Keratinocyte (primary cell): ENCODE results near the gene FKBP1B. TPM values are rescaled to one million over a fixed set of nuclear protein-coding genes. Genes with fewer than 3 reads are reported as not detected.

ENCODE experiments used
- DNase-seq: peaks from one replicate; pipeline ENCODE4 v3.0.0-alpha.2; 2011; ENCODE audit warnings: low read depth, missing footprints, low spot score
- FAIRE-seq: peaks from 2 replicates; lab custom pipeline; 2011; peaks lifted over from hg19 to GRCh38; lab: Jason Lieb, UNC
- H2AFZ ChIP-seq: 2 replicates; pipeline ENCODE4 v1.6.0; 2012; ENCODE audit warnings: low read length, control low read depth, inconsistent platforms; ENCODE audit not compliant: control insufficient read depth
- H3K27ac ChIP-seq: 2 replicates; pipeline ENCODE4 v1.5.1; 2011; ENCODE audit warnings: low read length; ENCODE audit not compliant: control insufficient read depth, insufficient read depth
- H3K27me3 ChIP-seq: 3 replicates; pipeline ENCODE4 v1.6.0; 2011; ENCODE audit warnings: low read length; ENCODE audit not compliant: control insufficient read depth, insufficient read depth; ENCODE audit errors: extremely low read depth
- H3K36me3 ChIP-seq, 2 experiments: 2 replicates in 1 of 2; 3 replicates in 1 of 2; pipeline ENCODE4 v1.5.1; 2011; ENCODE audit warnings: low read length in 2 of 2, mild to moderate bottlenecking in 1 of 2; ENCODE audit not compliant: control insufficient read depth in 2 of 2, insufficient read depth in 2 of 2; ENCODE audit errors: extremely low read depth in 1 of 2
- H3K4me1 ChIP-seq: 3 replicates; pipeline ENCODE4 v1.5.1; 2011; ENCODE audit warnings: low read length; ENCODE audit not compliant: control insufficient read depth, insufficient read depth; ENCODE audit errors: extremely low read depth
- H3K4me2 ChIP-seq: 3 replicates; pipeline ENCODE4 v1.6.0; 2011; ENCODE audit warnings: low read depth, low read length; ENCODE audit not compliant: control insufficient read depth, insufficient read depth; ENCODE audit errors: extremely low read depth
- H3K4me3 ChIP-seq, 3 experiments: fragments of 200-600 bp in 1 of 3; sonication (generic) in 1 of 3; 2 replicates in 2 of 3; 3 replicates in 1 of 3; pipeline ENCODE4 v1.5.1; 2011 to 2016; ENCODE audit warnings: low read length in 3 of 3, mild to moderate bottlenecking in 3 of 3, control low read depth in 2 of 3, inconsistent platforms in 1 of 3, low read depth in 1 of 3, mixed read lengths in 1 of 3, mixed run types in 1 of 3, moderate library complexity in 1 of 3; ENCODE audit not compliant: control insufficient read depth in 2 of 3, insufficient read depth in 2 of 3; ENCODE audit errors: extremely low read depth in 1 of 3
- H3K79me2 ChIP-seq: 2 replicates; pipeline ENCODE4 v1.6.0; 2012; ENCODE audit warnings: low read length; ENCODE audit not compliant: control insufficient read depth, insufficient read depth
- H3K9ac ChIP-seq: 3 replicates; pipeline ENCODE4 v1.6.0; 2011; ENCODE audit warnings: low read length; ENCODE audit not compliant: control insufficient read depth, insufficient read depth; ENCODE audit errors: extremely low read depth
- H3K9me1 ChIP-seq: 3 replicates; pipeline ENCODE4 v1.6.0; 2011; ENCODE audit warnings: low read length; ENCODE audit not compliant: control insufficient read depth, insufficient read depth; ENCODE audit errors: extremely low read depth
- H3K9me3 ChIP-seq: 2 replicates; pipeline ENCODE4 v1.5.1; 2012; ENCODE audit warnings: low read depth, low read length; ENCODE audit not compliant: control insufficient read depth
- H4K20me1 ChIP-seq: 3 replicates; pipeline ENCODE4 v1.6.0; 2011; ENCODE audit warnings: low read length; ENCODE audit not compliant: control insufficient read depth, insufficient read depth; ENCODE audit errors: extremely low read depth
- EZH2 ChIP-seq: IDR thresholded peaks from one replicate; pipeline ENCODE4 v1.6.1; 2012; ENCODE audit warnings: inconsistent platforms, mild to moderate bottlenecking, low read length, moderate library complexity
- dilution Hi-C: fragments of 300-500 bp; cut with MboI; formaldehyde crosslinking; loops from one replicate; pipeline ENCODE4 v1.7.0; 2020; ENCODE audit warnings: low sequenced_read_pairs; ENCODE audit not compliant: extremely low pct_ligation_motif_present
- polyA plus RNA-seq, 5 experiments: library from polyadenylated mRNA; depleted of rRNA in 3 of 5; stranded (reverse) in 3 of 5; stranded (forward) in 1 of 5; unstranded in 1 of 5; fragments of >200 nt; gene quantifications; 1 replicate in 1 of 5; 2 replicates in 3 of 5; 3 replicates in 1 of 5; pipeline versions ENCODE4 v1.2.1 to v1.2.3, GENCODE V29; 2011 to 2012; ENCODE audit warnings: missing spikeins in 2 of 5, low read depth in 1 of 5, low replicate concordance in 1 of 5
- TF ChIP-seq, protein P1 (sequence below), 3 experiments: IDR thresholded peaks in 1 of 3; conservative IDR thresholded peaks in 1 of 3; optimal IDR thresholded peaks in 1 of 3; 2 replicates in 2 of 3; 3 replicates in 1 of 3; pipeline versions ENCODE3 to v1.5.1; 2011; ENCODE audit warnings: low read length in 3 of 3, mild to moderate bottlenecking in 3 of 3, moderate library complexity in 2 of 3, control low read depth in 1 of 3, inconsistent platforms in 1 of 3; ENCODE audit not compliant: insufficient read depth in 2 of 3; ENCODE audit errors: extremely low read depth in 1 of 3

Gene FKBP1B
- polyA plus RNA-seq, 1 donor (not counting 4 experiments of a cell fraction or from before 2014, with no cell fraction given): 24.5 TPM

DNA sequence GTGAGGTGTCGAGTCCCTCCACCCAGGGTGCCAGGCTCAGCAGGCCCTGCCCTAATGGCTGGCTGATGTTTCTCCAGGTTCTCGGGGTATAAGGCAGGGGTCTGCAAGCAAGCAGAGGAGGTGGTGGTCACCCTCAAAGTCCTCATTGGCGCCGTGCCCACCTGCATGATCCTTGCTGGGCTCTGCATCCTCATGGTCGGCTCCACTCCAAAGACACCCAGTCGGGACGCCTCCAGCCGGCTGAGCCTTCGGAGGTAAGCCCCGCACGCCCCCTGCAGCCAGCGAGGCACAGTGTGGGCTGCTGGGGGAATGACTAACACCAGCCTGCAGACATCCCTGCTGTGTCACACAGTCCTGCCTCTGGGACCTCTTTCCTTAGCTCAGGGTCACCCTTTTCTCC, 25.5 kb upstream of the FKBP1B start:
- dilution Hi-C loops: no loop called here
- Histone ChIP-seq H3K27ac (no peak overlapping the region), H3K9me3 (no peaks in the 10 kb centered on the region)

DNA sequence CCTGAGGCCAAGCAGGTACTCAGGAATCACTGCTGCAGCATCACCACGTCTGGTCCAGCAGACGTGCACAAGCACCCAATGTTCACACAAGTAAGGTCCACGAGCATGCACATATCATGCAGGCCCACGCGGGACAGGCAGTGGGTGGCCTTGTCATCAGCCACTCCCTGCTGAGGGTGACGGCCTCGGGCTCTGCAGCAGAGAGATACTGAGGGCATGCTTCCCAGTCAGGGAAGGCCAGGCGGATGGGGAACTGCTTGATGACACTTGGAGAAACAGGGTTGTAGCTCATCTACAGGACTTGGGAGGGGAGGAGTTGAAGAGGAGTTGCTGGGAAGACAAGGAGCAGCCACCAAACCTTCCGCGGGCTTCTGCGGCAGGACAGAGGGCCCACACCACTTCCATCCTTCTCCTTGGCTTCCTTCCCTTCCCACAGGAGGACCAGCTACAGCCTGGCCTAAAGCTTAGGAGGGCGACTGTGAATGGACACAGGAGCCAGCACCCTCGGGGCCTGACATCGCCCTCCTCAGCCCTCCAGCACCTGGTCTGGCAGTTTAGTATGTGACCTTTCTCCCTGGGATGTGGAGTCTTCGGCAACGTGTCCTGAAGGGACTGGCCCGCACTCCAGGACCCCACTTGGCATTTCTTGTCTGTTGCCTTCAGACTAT, 24.4 kb upstream of the FKBP1B start:
- H3K36me3 ChIP-seq: peaks cover 1 to 11% of the 10 kb centered on the region in 2 experiments
- H3K4me3 ChIP-seq: no peak overlapping the region
- no peak overlapping the region for H3K27ac ChIP-seq
- dilution Hi-C loops: no loop called here
- TF ChIP-seq EZH2: no peak
- TF ChIP-seq, protein P1, sequence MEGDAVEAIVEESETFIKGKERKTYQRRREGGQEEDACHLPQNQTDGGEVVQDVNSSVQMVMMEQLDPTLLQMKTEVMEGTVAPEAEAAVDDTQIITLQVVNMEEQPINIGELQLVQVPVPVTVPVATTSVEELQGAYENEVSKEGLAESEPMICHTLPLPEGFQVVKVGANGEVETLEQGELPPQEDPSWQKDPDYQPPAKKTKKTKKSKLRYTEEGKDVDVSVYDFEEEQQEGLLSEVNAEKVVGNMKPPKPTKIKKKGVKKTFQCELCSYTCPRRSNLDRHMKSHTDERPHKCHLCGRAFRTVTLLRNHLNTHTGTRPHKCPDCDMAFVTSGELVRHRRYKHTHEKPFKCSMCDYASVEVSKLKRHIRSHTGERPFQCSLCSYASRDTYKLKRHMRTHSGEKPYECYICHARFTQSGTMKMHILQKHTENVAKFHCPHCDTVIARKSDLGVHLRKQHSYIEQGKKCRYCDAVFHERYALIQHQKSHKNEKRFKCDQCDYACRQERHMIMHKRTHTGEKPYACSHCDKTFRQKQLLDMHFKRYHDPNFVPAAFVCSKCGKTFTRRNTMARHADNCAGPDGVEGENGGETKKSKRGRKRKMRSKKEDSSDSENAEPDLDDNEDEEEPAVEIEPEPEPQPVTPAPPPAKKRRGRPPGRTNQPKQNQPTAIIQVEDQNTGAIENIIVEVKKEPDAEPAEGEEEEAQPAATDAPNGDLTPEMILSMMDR (optimal IDR thresholded peaks at IDR 0.05 in 1 of 3, IDR thresholded peaks at IDR 0.05 in 1 of 3, conservative IDR thresholded peaks at IDR 0.05 in 1 of 3; ENCODE audit: extremely low read depth in 1 of 3, insufficient read depth in 2 of 3, low read length in 3 of 3): no peak
- H3K4me2 ChIP-seq: no peak overlapping the region
- no peaks in the 10 kb centered on the region for H3K79me2 ChIP-seq
- no peaks in the 10 kb centered on the region for H3K9me3 ChIP-seq
- FAIRE-seq (no peak), DNase-seq (no peak)
- no peaks in the 10 kb centered on the region for H3K9me1 ChIP-seq
- H3K9ac ChIP-seq: no peak overlapping the region
- no peak overlapping the region for H2AFZ ChIP-seq
- no peaks in the 10 kb centered on the region for H3K27me3 ChIP-seq
- peaks cover 3% of the 10 kb centered on the region for H3K4me1 ChIP-seq
- no peaks in the 10 kb centered on the region for H4K20me1 ChIP-seq

More for the DNA sequence above, 25.5 kb upstream of the FKBP1B start:
- Histone ChIP-seq H4K20me1 (no peaks in the 10 kb centered on the region), H3K36me3 (peaks cover 1 to 4% of the 10 kb centered on the region in 2 experiments), H3K4me1 (peaks cover 3% of the 10 kb centered on the region), H3K9ac (no peak overlapping the region), H3K9me1 (no peaks in the 10 kb centered on the region), H3K79me2 (no peaks in the 10 kb centered on the region), H2AFZ (no peak overlapping the region), H3K27me3 (no peaks in the 10 kb centered on the region), H3K4me2 (no peak overlapping the region), H3K4me3 (no peak overlapping the region)
- FAIRE-seq (no peak), DNase-seq (no peak)
- TF ChIP-seq EZH2: no peak
